Activated CD4-positive, CD25-positive, alpha-beta regulatory T cell treated with anti-CD3 and anti-CD28 coated beads, Interleukin-2, amount 50 U/mL, for 24 hours (primary cell): ENCODE measurements around the gene C1orf226.
"Not testable (repeated sequence)": the region's sequence is repeated elsewhere in the genome, so short reads cannot be mapped to it uniquely, and the experiment has no call there.

ENCODE experiments used
- ATAC-seq, 2 donors: fragments of 150-1000 bp; cut with Tn5 transposase; one replicate each; pipeline ENCODE4 v1.10.0; 2021; ENCODE audit warnings: mild to moderate bottlenecking in 1 of 2, moderate library complexity in 1 of 2

The C1orf226 gene

GRCh38 chr1:162416215-162416614, 34.7 kb downstream of the C1orf226 start:
- ATAC-seq, result no peak

- ATAC-seq, result no peak
Observed at GRCh38 chr1:162416909-162417308, 35.4 kb downstream of the C1orf226 start.

GRCh38 chr1:162417650-162418049, 36.1 kb downstream of the C1orf226 start:
- ATAC-seq, result no peak

DNA sequence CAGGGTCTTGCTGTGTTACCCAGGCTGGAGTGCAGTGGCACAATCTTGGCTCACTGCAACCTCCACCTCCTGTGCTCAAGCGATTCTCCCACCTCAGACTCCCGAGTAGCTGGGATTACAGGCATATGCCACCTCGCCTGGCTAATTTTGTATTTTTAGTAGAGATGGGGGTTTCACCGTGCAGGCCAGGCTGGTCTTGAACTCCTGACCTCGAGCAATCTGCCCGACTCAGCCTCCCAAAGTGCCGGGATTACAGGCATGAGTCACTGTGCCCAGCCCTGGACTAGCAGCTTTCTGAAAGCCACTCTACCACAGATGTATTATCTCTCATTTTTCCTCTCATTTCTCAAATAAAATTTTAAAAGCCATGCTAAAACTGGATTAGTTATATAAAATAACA, 37.1 kb downstream of the C1orf226 start:
- not testable (repeated sequence) for ATAC-seq

DNA sequence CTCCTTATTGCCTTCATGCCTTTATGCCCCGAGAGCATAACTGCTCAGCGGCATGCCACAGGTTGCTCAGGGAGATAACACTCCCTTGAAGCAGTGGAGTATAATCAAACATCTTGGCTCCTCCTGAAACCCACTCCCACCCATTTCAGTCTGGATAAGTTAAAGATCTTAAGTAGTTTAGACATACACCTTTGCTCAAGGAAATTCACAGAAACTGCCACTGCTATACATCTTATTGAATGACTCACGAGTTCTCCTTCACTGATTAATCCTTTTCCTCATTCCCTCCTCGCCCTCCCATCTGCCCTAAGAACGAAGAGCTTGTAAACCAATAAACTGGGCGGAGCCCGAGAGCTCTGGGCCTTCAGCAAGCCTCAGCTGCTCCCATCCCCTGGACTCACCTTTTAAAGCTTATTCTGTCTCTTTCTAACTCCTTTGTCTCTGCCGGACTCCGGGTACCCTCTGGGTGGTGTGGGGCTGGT, 38.0 kb downstream of the C1orf226 start:
- ATAC-seq, result not testable (repeated sequence)

GRCh38 chr1:162420120-162420519, 38.6 kb downstream of the C1orf226 start:
- ATAC-seq, result no peak

DNA sequence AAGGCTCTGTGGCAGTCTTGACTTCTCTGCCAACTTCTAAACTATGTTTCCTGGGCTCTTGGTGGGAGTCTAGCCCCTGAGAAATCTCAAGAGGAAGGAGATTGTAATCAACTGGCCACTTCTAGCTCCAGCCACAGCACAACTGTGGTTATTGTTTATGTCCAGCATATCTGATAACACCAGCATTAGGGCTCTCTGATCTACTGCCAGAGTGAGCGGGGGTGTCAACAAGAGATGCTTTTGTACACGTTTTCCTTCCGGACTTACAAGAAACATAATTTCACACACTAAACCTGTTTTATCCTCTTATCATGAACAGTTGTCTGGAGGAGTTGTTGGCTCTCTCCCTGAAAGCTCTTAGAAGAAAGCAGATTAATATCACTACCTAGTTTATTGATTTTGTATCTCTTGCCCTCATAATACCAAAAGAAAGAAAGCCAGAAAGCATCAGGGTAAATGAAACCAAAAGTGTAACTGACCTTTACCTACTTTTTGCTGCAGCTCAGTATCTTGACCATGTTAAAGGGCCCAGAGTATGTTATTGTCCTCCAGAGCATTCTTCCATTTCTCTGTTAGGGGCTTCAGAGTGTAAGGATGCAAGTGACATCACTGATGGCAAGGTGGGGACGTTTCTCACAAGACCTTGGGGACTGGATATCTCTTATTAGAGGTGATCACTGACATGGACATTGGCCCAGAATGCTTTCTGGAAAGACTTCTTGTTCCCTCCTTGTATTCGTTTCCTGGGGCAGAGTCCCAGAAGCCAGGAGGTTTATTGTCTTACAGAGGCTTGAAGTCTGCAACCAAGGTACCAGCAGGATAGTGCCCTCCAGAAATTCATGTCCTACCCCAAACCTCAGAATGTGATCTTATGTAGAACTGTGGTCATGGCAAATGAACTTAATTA, 40.0 kb downstream of the C1orf226 start:
- ATAC-seq, result no peak

GRCh38 chr1:162422662-162423375, 41.3 kb downstream of the C1orf226 start:
- ATAC-seq, result no peak

DNA sequence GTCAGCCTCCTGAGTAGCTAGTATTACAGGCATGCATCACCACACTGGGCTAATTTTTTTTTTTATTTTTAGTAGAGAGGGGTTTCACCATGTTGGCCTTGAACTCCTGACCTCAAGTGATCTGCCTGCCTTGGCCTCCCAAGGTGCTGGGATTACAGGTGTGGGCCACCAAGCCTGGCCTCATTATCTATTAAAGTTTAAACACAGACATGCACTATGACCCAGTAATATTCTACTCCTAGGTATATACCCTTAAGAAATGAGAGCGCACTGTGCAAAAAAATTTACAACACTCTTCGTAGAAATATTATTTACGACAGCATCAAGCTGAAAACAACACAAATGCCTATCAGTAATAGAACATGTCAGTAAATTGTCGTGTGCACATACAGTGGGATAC, 49.1 kb downstream of the C1orf226 start:
- ATAC-seq, result no peak

GRCh38 chr1:162432977-162433713, 51.6 kb downstream of the C1orf226 start:
- not testable (repeated sequence) for ATAC-seq
